ENCODE data around the gene GRIN2C.
A peak's percentile ranks its signal among the peaks of the same experiment; 100 is the strongest.

GRIN2C gene

GRCh38 chr17:74863420-74864296, 4.0 kb upstream of the GRIN2C start:
- DNase-seq, result no peak

- DNase-seq, result no peak
These were observed 3.2 kb upstream of the GRIN2C start for GRCh38 chr17:74862919-74863318.

- DNase-seq, result peak; percentile 3
These were observed 2.6 kb upstream of the GRIN2C start for GRCh38 chr17:74862108-74862901.

- no peak for DNase-seq
These were observed 2.0 kb upstream of the GRIN2C start for GRCh38 chr17:74861662-74862107.

GRCh38 chr17:74860872-74861661, 1.4 kb upstream of the GRIN2C start:
- no peak for DNase-seq

- no peak for DNase-seq
These were observed 665 bp upstream of the GRIN2C start for GRCh38 chr17:74860229-74860871.

GRCh38 chr17:74858672-74859458, 820 bp downstream of the GRIN2C start:
- no peak for DNase-seq

GRCh38 chr17:74857191-74857590, 2.5 kb downstream of the GRIN2C start:
- peak; percentile 5 for DNase-seq

- no peak for DNase-seq
These were observed 3.6 kb downstream of the GRIN2C start for GRCh38 chr17:74856112-74856511.

GRCh38 chr17:74855323-74855722, 4.4 kb downstream of the GRIN2C start:
- DNase-seq, result no peak

GRCh38 chr17:74854792-74855191, 4.9 kb downstream of the GRIN2C start:
- DNase-seq, result no peak

GRCh38 chr17:74853669-74854068, 6.0 kb downstream of the GRIN2C start:
- DNase-seq, result no peak

- DNase-seq, result no peak
These were observed 6.7 kb downstream of the GRIN2C start for GRCh38 chr17:74853048-74853397.

- DNase-seq, result no peak
These were observed 7.2 kb downstream of the GRIN2C start for GRCh38 chr17:74852237-74853047.

- DNase-seq, result no peak
These were observed 8.0 kb downstream of the GRIN2C start for GRCh38 chr17:74851612-74852236.

- no peak for DNase-seq
These were observed 8.8 kb downstream of the GRIN2C start for GRCh38 chr17:74850914-74851313.

GRCh38 chr17:74850310-74850709, 9.4 kb downstream of the GRIN2C start:
- DNase-seq, result no peak

- no peak for DNase-seq
These were observed 10.9 kb downstream of the GRIN2C start for GRCh38 chr17:74848656-74849399.

- no peak for DNase-seq
These were observed 13.1 kb downstream of the GRIN2C start for GRCh38 chr17:74846621-74847020.

- no peak for DNase-seq
These were observed 16.4 kb downstream of the GRIN2C start for GRCh38 chr17:74843352-74843627.
